HepG2 (cell line): ENCODE data around the gene FBXW2. TPM values are rescaled to one million over a fixed set of nuclear protein-coding genes. Genes with fewer than 3 reads are reported as not detected.
A peak's percentile ranks its signal among the peaks of the same experiment; 100 is the strongest.

Experiments
- ATAC-seq: fragments of 200-7000 bp; cut with Tn5 transposase; 3 replicates; pipeline ENCODE4 v1.9.1; 2020; ENCODE audit warnings: mild to moderate bottlenecking, moderate library complexity
- BruUV-seq: library from RNA; stranded (reverse); fragments of 400-500 nt; replicated peaks from 2 replicates; lab custom pipeline; 2021; lab: Mats Ljungman, UMichigan
- CTCF ChIA-PET: fragments of 300-600 bp; formaldehyde crosslinking; extraction: SDS; loops from one replicate; lab custom pipeline; 2021; ENCODE audit warnings: low total read pairs, inconsistent platforms, low intra/inter-chr PET ratio; lab: Yijun Ruan, JAX
- POLR2A ChIA-PET: fragments of 350-600 bp; sonication (Branson Sonifier 250); formaldehyde crosslinking; loops from one replicate; lab custom pipeline; 2020; ENCODE audit warnings: antibody characterized with exemption, inconsistent platforms; lab: Yijun Ruan, JAX
- DNase-seq: peaks from one replicate; pipeline ENCODE4 v3.0.0-alpha.2; 2015; ENCODE audit warnings: low spot score
- FAIRE-seq: peaks from 3 replicates; lab custom pipeline; 2011; peaks lifted over from hg19 to GRCh38; lab: Jason Lieb, UNC
- H2AFZ ChIP-seq: one replicate; pipeline ENCODE4 v1.6.1; 2011; ENCODE audit warnings: low read length, inconsistent platforms
- H3K27ac ChIP-seq: fragments of 300-600 bp; 3 replicates; pipeline ENCODE4 v1.8.0; 2011; ENCODE audit warnings: mixed run types, mild to moderate bottlenecking, mixed read lengths, low read length, inconsistent platforms; ENCODE audit not compliant: insufficient read depth; ENCODE audit errors: extremely low read length
- H3K27me3 ChIP-seq, 2 experiments: fragments of 200-600 bp in 1 of 2; 2 replicates in 1 of 2; 3 replicates in 1 of 2; pipeline versions ENCODE4 v1.6.0 to v1.8.0; 2011; ENCODE audit warnings: low read length in 2 of 2, mild to moderate bottlenecking in 2 of 2, moderate library complexity in 2 of 2, inconsistent platforms in 1 of 2; ENCODE audit not compliant: insufficient read depth in 2 of 2, control insufficient read depth in 1 of 2
- H3K36me3 ChIP-seq, 2 experiments: fragments of 200-600 bp in 1 of 2; replicated peaks in 1 of 2; 2 replicates in 1 of 2; 3 replicates in 1 of 2; pipeline versions ENCODE4 v1.5.1 to v1.8.0; 2011; ENCODE audit warnings: low read length in 2 of 2, inconsistent platforms in 1 of 2; ENCODE audit not compliant: insufficient read depth in 2 of 2, control insufficient read depth in 1 of 2
- H3K4me1 ChIP-seq: 2 replicates; pipeline ENCODE4 v1.5.1; 2012; ENCODE audit warnings: low read length, inconsistent platforms; ENCODE audit not compliant: insufficient read depth
- H3K4me2 ChIP-seq: 2 replicates; pipeline ENCODE4 v1.6.0; 2011; ENCODE audit warnings: low read depth, low read length, inconsistent platforms
- H3K4me3 ChIP-seq, 3 experiments: fragments of 200-600 bp in 1 of 3; sonication (generic), shearing (Covaris generic) in 1 of 3; replicated peaks in 1 of 3; 2 replicates each; pipeline ENCODE4 v1.5.1; 2011 to 2016; ENCODE audit warnings: low read length in 3 of 3, inconsistent platforms in 2 of 3, low read depth in 2 of 3, mild to moderate bottlenecking in 2 of 3, control low read depth in 1 of 3, mixed read lengths in 1 of 3; ENCODE audit not compliant: insufficient read depth in 1 of 3
- H3K79me2 ChIP-seq: one replicate; pipeline ENCODE4 v1.6.1; 2011; ENCODE audit warnings: low read length, inconsistent platforms; ENCODE audit not compliant: insufficient read depth
- H3K9ac ChIP-seq: 2 replicates; pipeline ENCODE4 v1.6.0; 2011; ENCODE audit warnings: mild to moderate bottlenecking, low read depth, low read length, inconsistent platforms; ENCODE audit not compliant: insufficient read depth
- H3K9me3 ChIP-seq: 2 replicates; pipeline ENCODE4 v1.5.1; 2012; ENCODE audit warnings: mild to moderate bottlenecking, low read length
- H4K20me1 ChIP-seq: 2 replicates; pipeline ENCODE4 v1.6.0; 2011; ENCODE audit warnings: inconsistent platforms, mild to moderate bottlenecking, low read length, moderate library complexity; ENCODE audit not compliant: insufficient read depth
- BCL3 ChIP-seq: sonication (generic); formaldehyde crosslinking; IDR thresholded peaks from 2 replicates; pipeline ENCODE4 v1.5.1; 2020; ENCODE audit warnings: mild to moderate bottlenecking, missing genetic modification reagents, moderate library complexity
- GATAD2A ChIP-seq: IDR thresholded peaks from 2 replicates; pipeline ENCODE4 v1.6.1; 2016
- RAD21 ChIP-seq: fragments of 450-650 bp; formaldehyde crosslinking; IDR thresholded peaks from 2 replicates; pipeline ENCODE4 v1.5.0; 2020; ENCODE audit warnings: mild to moderate bottlenecking
- RBAK ChIP-seq: sonication (generic); formaldehyde crosslinking; IDR thresholded peaks from 2 replicates; pipeline ENCODE4 v1.5.1; 2020; ENCODE audit warnings: mild to moderate bottlenecking, missing genetic modification reagents
- TBX3 ChIP-seq: fragments of 450-650 bp; IDR thresholded peaks from 2 replicates; pipeline ENCODE4 v1.6.1; 2017; ENCODE audit warnings: antibody characterized with exemption, mild to moderate bottlenecking, inconsistent platforms, borderline replicate concordance
- ZBTB20 ChIP-seq: sonication (generic); formaldehyde crosslinking; IDR thresholded peaks from 2 replicates; pipeline ENCODE4 v1.8.1; 2023; ENCODE audit warnings: missing genetic modification reagents, low read depth, mild to moderate bottlenecking, borderline replicate concordance
- ZNF816 ChIP-seq: sonication (generic); formaldehyde crosslinking; IDR thresholded peaks from 2 replicates; pipeline ENCODE4 v1.8.0; 2022; ENCODE audit warnings: missing genetic modification reagents, mild to moderate bottlenecking, borderline replicate concordance
- WGBS: methylation state at CpG from one replicate; pipeline ENCODE4 v1.1.6; 2017; ENCODE audit warnings: low lambda C conversion rate; 5-methylcytosine and 5-hydroxymethylcytosine counted together
- in situ Hi-C: cut with HindIII; loops from 2 replicates; pipeline ENCODE4 v1.10.0; 2017; ENCODE audit warnings: low pct_unique_long_range_greater_than_20kb; ENCODE audit not compliant: extremely low pct_ligation_motif_present
- intact Hi-C: fragments of 100-400 bp; cut with micrococcal nuclease; formaldehyde crosslinking; loops from one replicate; pipeline ENCODE4 v1.10.0; 2022; ENCODE audit not compliant: unreplicated experiment
- polyA plus RNA-seq, 8 experiments: library from polyadenylated mRNA; depleted of rRNA in 3 of 8; stranded (reverse) in 7 of 8; unstranded in 1 of 8; fragments of >200 nt; fragmentation: Illumina TruSeq in 4 of 8; extraction: Trizol in 4 of 8; gene quantifications; 2 replicates each; pipeline versions ENCODE4 v1.2.1 to v1.2.3, GENCODE V29; 2011 to 2016; ENCODE audit warnings: low read depth in 4 of 8, missing spikeins in 1 of 8, mixed read lengths in 1 of 8; ENCODE audit not compliant: insufficient read depth in 1 of 8
- total RNA-seq, 5 experiments: library from RNA; depleted of rRNA; stranded (reverse); fragments of >200 nt; fragmentation: Illumina TruSeq; extraction: Trizol; gene quantifications; 2 replicates each; pipeline ENCODE4 v1.2.3, GENCODE V29; 2016; ENCODE audit warnings: low read depth in 1 of 5

The FBXW2 gene
- total and polyA plus RNA-seq, 2 of the 13 experiments (the other 11 are each of a cell fraction or from before 2014, with no cell fraction given), result 35.4 to 43.1 TPM

GRCh38 chr9:120768247-120768646, 25.0 kb downstream of the FBXW2 start (continued):
- TF ChIP-seq TBX3, result no peak

DNA sequence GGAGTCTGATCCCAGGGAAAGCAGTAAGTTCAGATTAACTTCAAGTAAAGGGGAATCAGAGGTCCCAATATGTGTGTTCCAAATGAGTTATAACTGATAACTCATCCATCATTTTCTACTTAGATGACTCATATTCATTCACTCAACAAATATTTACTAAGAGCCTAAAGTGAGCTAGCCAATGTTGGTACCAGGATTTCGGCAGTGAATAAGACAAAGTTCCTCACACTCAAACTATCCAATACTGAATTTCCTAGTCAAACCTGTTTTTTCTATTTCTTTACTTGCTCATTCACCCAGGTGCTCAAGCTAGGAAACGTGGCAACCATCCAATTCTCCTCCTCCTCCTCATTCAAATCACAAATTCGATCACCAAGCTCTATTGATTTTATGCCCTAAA, 25.8 kb downstream of the FBXW2 start:
- H3K27ac ChIP-seq, result peak overlapping the region; percentile 25
- intact Hi-C loops, result loop anchor here (2.0 kb wide), 1 partner anchor 75 kb away; the partner anchor contains the start of gene PSMD5
- BruUV-seq, result no TSS peak
- no peaks in the 10 kb centered on the region for H4K20me1 ChIP-seq
- POLR2A ChIA-PET, result interaction anchor here (1.2 to 5.2 kb wide), 3 partner anchors 11 to 109 kb away, joined by 3 to 76 read pairs (median 52); partner anchors contain the start of genes FBXW2 and PHF19
- no peak overlapping the region for H2AFZ ChIP-seq
- H3K9ac ChIP-seq, result no peak overlapping the region
- DNase-seq (peak; percentile 11), FAIRE-seq (no peak), ATAC-seq (no peak)
- H3K9me3 ChIP-seq, result no peaks in the 10 kb centered on the region
- no peak overlapping the region for H3K4me2 ChIP-seq
- H3K36me3 ChIP-seq, result peaks cover 12 to 48% of the 10 kb centered on the region in 2 experiments
- H3K27me3 ChIP-seq, result no peaks in the 10 kb centered on the region
- CTCF ChIA-PET, result no interaction called here
- no peak for TF ChIP-seq ZNF816 (CRISPR knock-in tag)
- TF ChIP-seq BCL3, result no peak
- no peak for TF ChIP-seq RBAK (CRISPR knock-in tag)
- no peak for TF ChIP-seq RAD21 (CRISPR knock-in tag)
- TF ChIP-seq GATAD2A, result peak; percentile 23; the same call in 1 of the 2 replicates
- TF ChIP-seq ZBTB20 (CRISPR knock-in tag), result no peak
- WGBS, result 75% methylated on average over 3 of the region's 3 CpGs
- H3K4me3 ChIP-seq, result no peak overlapping the region
- in situ Hi-C loops, result no loop called here
- peaks cover 48% of the 10 kb centered on the region for H3K4me1 ChIP-seq
- no peaks in the 10 kb centered on the region for H3K79me2 ChIP-seq
